ENCODE data around the gene NFATC1.

NFATC1 gene

GRCh38 chr18:79405781-79406575 is 10.2 kb downstream of the NFATC1 start:
- no peak for DNase-seq

- DNase-seq, result no peak
Observed at GRCh38 chr18:79406708-79407107, 11.0 kb downstream of the NFATC1 start.

GRCh38 chr18:79409313-79409712 is 13.6 kb downstream of the NFATC1 start:
- no peak for DNase-seq

GRCh38 chr18:79410171-79410641 is 14.5 kb downstream of the NFATC1 start:
- DNase-seq, result no peak

GRCh38 chr18:79410731-79411613 is 15.2 kb downstream of the NFATC1 start:
- no peak for DNase-seq

- DNase-seq, result no peak
Observed at GRCh38 chr18:79411614-79412526, 16.1 kb downstream of the NFATC1 start.

GRCh38 chr18:79413025-79413424 is 17.3 kb downstream of the NFATC1 start:
- DNase-seq, result no peak

- DNase-seq, result no peak
Observed at GRCh38 chr18:79413426-79413825, 17.7 kb downstream of the NFATC1 start.

- no peak for DNase-seq
Observed at GRCh38 chr18:79413901-79414300, 18.2 kb downstream of the NFATC1 start.

- DNase-seq, result no peak
Observed at GRCh38 chr18:79416022-79416676, 20.4 kb downstream of the NFATC1 start.

- no peak for DNase-seq
Observed at GRCh38 chr18:79416677-79417052, 20.9 kb downstream of the NFATC1 start.

- DNase-seq, result no peak
Observed at GRCh38 chr18:79418236-79418635, 22.5 kb downstream of the NFATC1 start.

GRCh38 chr18:79418642-79419041 is 22.9 kb downstream of the NFATC1 start:
- DNase-seq, result no peak

GRCh38 chr18:79420033-79420745 is 24.5 kb downstream of the NFATC1 start:
- DNase-seq, result no peak

GRCh38 chr18:79421275-79421857 is 25.6 kb downstream of the NFATC1 start:
- DNase-seq, result no peak

GRCh38 chr18:79422022-79422782 is 26.5 kb downstream of the NFATC1 start:
- DNase-seq, result no peak

GRCh38 chr18:79422783-79423165 is 27.0 kb downstream of the NFATC1 start:
- DNase-seq, result no peak

- no peak for DNase-seq
Observed at GRCh38 chr18:79423211-79424007, 27.7 kb downstream of the NFATC1 start.

GRCh38 chr18:79424008-79424565 is 28.4 kb downstream of the NFATC1 start:
- DNase-seq, result no peak

Measured in SW 1271 (cell line).